OCI-LY1 (cell line): ENCODE data around the gene KLKB1.

Source experiments
- H2AFZ ChIP-seq: fragments of 200-600 bp; sonication (generic), shearing (Covaris generic); 2 replicates; pipeline ENCODE4 v1.6.0; 2014; ENCODE audit warnings: antibody characterized with exemption, mild to moderate bottlenecking, low read length
- H3F3A ChIP-seq: fragments of 200-600 bp; sonication (generic), shearing (Covaris generic); 2 replicates; pipeline ENCODE4 v1.6.0; 2014; ENCODE audit warnings: mild to moderate bottlenecking, antibody characterized with exemption, low read length, moderate library complexity; ENCODE audit not compliant: insufficient read depth
- H3K27ac ChIP-seq: fragments of 200-600 bp; sonication (generic); 2 replicates; pipeline ENCODE4 v1.5.1; 2014; ENCODE audit warnings: low read length, mixed run types, mild to moderate bottlenecking, low read depth; ENCODE audit not compliant: poor library complexity, severe bottlenecking
- H3K27me3 ChIP-seq: fragments of 200-600 bp; sonication (generic); 2 replicates; pipeline ENCODE4 v1.6.0; 2014; ENCODE audit warnings: antibody characterized with exemption, mild to moderate bottlenecking, low read length, moderate library complexity; ENCODE audit not compliant: insufficient read depth
- H3K36me3 ChIP-seq: fragments of 200-600 bp; sonication (generic); 2 replicates; pipeline ENCODE4 v1.6.1; 2014; ENCODE audit warnings: mild to moderate bottlenecking, antibody characterized with exemption, low read length, moderate library complexity, mixed read lengths; ENCODE audit not compliant: insufficient read depth
- H3K4me1 ChIP-seq: fragments of 200-600 bp; sonication (generic); 2 replicates; pipeline ENCODE4 v1.5.1; 2014; ENCODE audit warnings: mild to moderate bottlenecking, low read length, moderate library complexity; ENCODE audit not compliant: insufficient read depth, severe bottlenecking
- H3K4me2 ChIP-seq: fragments of 200-600 bp; sonication (generic), shearing (Covaris generic); 2 replicates; pipeline ENCODE4 v1.6.1; 2014; ENCODE audit warnings: low read length
- H3K4me3 ChIP-seq: fragments of 200-600 bp; sonication (generic); 2 replicates; pipeline ENCODE4 v1.5.1; 2014; ENCODE audit warnings: low read length, low read depth, mild to moderate bottlenecking, mixed read lengths; ENCODE audit not compliant: poor library complexity, severe bottlenecking
- H3K79me2 ChIP-seq: fragments of 200-600 bp; shearing (Covaris generic); 2 replicates; pipeline ENCODE4 v1.6.1; 2016; ENCODE audit warnings: mixed run types, low read length, mixed read lengths; ENCODE audit not compliant: insufficient read depth
- H3K9ac ChIP-seq: fragments of 200-600 bp; sonication (generic), shearing (Covaris generic); 2 replicates; pipeline ENCODE4 v1.6.1; 2014; ENCODE audit warnings: mild to moderate bottlenecking, low read length, mixed read lengths
- H3K9me2 ChIP-seq: fragments of 200-600 bp; sonication (generic), shearing (Covaris generic); 2 replicates; pipeline ENCODE4 v1.6.1; 2014; ENCODE audit warnings: low read depth, mild to moderate bottlenecking, low read length, mixed read lengths
- H3K9me3 ChIP-seq: fragments of 200-600 bp; shearing (Covaris generic); 2 replicates; pipeline ENCODE4 v1.6.1; 2014; ENCODE audit warnings: low read length, mixed read lengths
- H4K20me1 ChIP-seq: fragments of 200-600 bp; sonication (generic), shearing (Covaris generic); 2 replicates; pipeline ENCODE4 v1.6.0; 2016; ENCODE audit warnings: mild to moderate bottlenecking, low read length; ENCODE audit not compliant: insufficient read depth
- EZH2 ChIP-seq: fragments of 200-600 bp; sonication (generic), shearing (Covaris generic); IDR thresholded peaks from 2 replicates; pipeline ENCODE4 v1.8.0; 2017; ENCODE audit warnings: borderline replicate concordance, mixed run types, mild to moderate bottlenecking, antibody characterized with exemption, low read length, moderate library complexity, mixed read lengths
- TF ChIP-seq, protein P1 (sequence below): fragments of 200-600 bp; sonication (generic), shearing (Covaris generic); IDR thresholded peaks from 2 replicates; pipeline ENCODE4 v1.5.1; 2017; ENCODE audit warnings: mild to moderate bottlenecking, antibody characterized with exemption, low read length, moderate library complexity, mixed read lengths

The KLKB1 gene

GRCh38 chr4:186228514-186228894 is 1.2 kb downstream of the KLKB1 start:
- no peak overlapping the region for H2AFZ ChIP-seq
- no peaks in the 10 kb centered on the region for H3K27me3 ChIP-seq
- no peak overlapping the region for H3K9ac ChIP-seq
- H3K4me1 ChIP-seq, result no peaks in the 10 kb centered on the region
- no peaks in the 10 kb centered on the region for H3K79me2 ChIP-seq
- no peaks in the 10 kb centered on the region; the same call in 1 of the 2 replicates for H3K9me3 ChIP-seq
- no peak overlapping the region for H3K27ac ChIP-seq
- H3K4me3 ChIP-seq, result no peak overlapping the region
- no peak for TF ChIP-seq EZH2
- TF ChIP-seq, protein P1, sequence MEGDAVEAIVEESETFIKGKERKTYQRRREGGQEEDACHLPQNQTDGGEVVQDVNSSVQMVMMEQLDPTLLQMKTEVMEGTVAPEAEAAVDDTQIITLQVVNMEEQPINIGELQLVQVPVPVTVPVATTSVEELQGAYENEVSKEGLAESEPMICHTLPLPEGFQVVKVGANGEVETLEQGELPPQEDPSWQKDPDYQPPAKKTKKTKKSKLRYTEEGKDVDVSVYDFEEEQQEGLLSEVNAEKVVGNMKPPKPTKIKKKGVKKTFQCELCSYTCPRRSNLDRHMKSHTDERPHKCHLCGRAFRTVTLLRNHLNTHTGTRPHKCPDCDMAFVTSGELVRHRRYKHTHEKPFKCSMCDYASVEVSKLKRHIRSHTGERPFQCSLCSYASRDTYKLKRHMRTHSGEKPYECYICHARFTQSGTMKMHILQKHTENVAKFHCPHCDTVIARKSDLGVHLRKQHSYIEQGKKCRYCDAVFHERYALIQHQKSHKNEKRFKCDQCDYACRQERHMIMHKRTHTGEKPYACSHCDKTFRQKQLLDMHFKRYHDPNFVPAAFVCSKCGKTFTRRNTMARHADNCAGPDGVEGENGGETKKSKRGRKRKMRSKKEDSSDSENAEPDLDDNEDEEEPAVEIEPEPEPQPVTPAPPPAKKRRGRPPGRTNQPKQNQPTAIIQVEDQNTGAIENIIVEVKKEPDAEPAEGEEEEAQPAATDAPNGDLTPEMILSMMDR, result no peak
- no peaks in the 10 kb centered on the region for H3K36me3 ChIP-seq
- no peaks in the 10 kb centered on the region for H4K20me1 ChIP-seq
- H3K9me2 ChIP-seq, result no peaks in the 10 kb centered on the region
- no peak overlapping the region for H3K4me2 ChIP-seq
- H3F3A ChIP-seq, result no peaks in the 10 kb centered on the region

GRCh38 chr4:186234367-186234766 is 7.1 kb downstream of the KLKB1 start:
- Histone ChIP-seq H3K4me1 (no peaks in the 10 kb centered on the region), H3K9me3 (no peaks in the 10 kb centered on the region), H4K20me1 (no peaks in the 10 kb centered on the region), H3K4me3 (no peak overlapping the region), H3F3A (no peaks in the 10 kb centered on the region), H3K9ac (no peak overlapping the region), H2AFZ (no peak overlapping the region), H3K4me2 (no peak overlapping the region), H3K27ac (no peak overlapping the region), H3K9me2 (no peaks in the 10 kb centered on the region), H3K27me3 (no peaks in the 10 kb centered on the region; the same call in 1 of the 2 replicates), H3K36me3 (no peaks in the 10 kb centered on the region), H3K79me2 (no peaks in the 10 kb centered on the region)
- TF ChIP-seq EZH2, result no peak
- TF ChIP-seq, protein P1, result no peak

- Histone ChIP-seq H3K36me3 (no peaks in the 10 kb centered on the region), H3K9me3 (no peaks in the 10 kb centered on the region), H3K27ac (no peak overlapping the region), H3K79me2 (no peaks in the 10 kb centered on the region), H3K4me2 (no peak overlapping the region), H3K27me3 (no peaks in the 10 kb centered on the region; the same call in 1 of the 2 replicates), H3F3A (no peaks in the 10 kb centered on the region), H2AFZ (no peak overlapping the region), H3K4me3 (no peak overlapping the region), H4K20me1 (no peaks in the 10 kb centered on the region), H3K4me1 (no peaks in the 10 kb centered on the region), H3K9ac (no peak overlapping the region), H3K9me2 (no peaks in the 10 kb centered on the region)
- TF ChIP-seq EZH2, result no peak
- TF ChIP-seq, protein P1, result no peak
Observed at GRCh38 chr4:186236126-186236525, 8.8 kb downstream of the KLKB1 start.
